Measurements from ENCODE around the gene MRPL49.

DNA sequence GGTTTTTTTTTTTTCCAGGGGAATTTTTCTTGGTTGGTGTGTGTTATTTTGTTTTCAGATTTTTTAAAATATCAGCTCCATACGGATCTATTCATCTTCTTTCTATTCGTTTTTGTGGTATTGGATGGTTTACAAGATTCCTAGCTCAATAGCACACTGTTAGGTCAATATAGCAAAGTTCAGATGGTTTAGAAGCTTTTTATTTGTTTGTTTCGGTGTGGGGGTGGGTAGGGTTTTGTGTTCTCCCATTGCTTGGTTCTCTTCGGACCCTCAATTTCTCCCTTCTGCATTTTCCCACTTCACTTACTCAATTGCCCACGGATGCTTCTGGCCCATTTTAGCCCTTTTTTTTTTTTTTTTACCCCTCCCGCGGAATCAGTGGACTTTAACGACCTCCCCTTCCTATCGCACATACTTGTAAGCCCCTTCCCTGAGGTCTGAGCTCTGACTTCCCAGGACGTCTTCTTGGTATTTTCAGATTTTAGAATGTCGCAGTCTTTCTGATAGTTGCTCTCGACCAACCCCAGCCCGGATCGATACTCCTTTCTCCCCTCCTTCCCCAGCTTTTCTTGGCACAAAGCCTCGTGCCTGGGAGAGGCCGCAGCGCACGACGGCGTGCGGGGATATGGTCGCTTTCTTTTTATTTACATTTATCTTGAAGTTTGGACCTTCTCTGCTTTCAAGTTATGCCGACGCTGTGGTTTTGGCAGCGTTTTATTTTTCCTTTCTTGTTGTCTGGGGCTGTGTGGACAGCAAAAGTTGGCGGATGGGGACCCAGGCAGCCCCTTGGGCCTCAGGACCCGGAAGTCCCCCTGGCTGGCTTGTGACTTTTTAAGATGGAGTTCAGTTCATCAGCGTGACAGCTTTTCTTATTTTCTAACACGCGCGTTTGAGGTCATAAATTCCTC is 43.5 kb downstream of the MRPL49 start:
- TF ChIP-seq, protein P1, sequence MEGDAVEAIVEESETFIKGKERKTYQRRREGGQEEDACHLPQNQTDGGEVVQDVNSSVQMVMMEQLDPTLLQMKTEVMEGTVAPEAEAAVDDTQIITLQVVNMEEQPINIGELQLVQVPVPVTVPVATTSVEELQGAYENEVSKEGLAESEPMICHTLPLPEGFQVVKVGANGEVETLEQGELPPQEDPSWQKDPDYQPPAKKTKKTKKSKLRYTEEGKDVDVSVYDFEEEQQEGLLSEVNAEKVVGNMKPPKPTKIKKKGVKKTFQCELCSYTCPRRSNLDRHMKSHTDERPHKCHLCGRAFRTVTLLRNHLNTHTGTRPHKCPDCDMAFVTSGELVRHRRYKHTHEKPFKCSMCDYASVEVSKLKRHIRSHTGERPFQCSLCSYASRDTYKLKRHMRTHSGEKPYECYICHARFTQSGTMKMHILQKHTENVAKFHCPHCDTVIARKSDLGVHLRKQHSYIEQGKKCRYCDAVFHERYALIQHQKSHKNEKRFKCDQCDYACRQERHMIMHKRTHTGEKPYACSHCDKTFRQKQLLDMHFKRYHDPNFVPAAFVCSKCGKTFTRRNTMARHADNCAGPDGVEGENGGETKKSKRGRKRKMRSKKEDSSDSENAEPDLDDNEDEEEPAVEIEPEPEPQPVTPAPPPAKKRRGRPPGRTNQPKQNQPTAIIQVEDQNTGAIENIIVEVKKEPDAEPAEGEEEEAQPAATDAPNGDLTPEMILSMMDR (IDR thresholded peaks at IDR 0.05): no peak
- no peak for TF ChIP-seq EZH2 (IDR thresholded peaks at IDR 0.05)
